Esophagus squamous epithelium (tissue), 5 donors: Measurements from ENCODE around the gene AP4B1. TPM values are rescaled to one million over a fixed set of nuclear protein-coding genes. Genes with fewer than 3 reads are reported as not detected.
"Not testable (repeated sequence)": the region's sequence is repeated elsewhere in the genome, so short reads cannot be mapped to it uniquely, and the experiment has no call there.

Experiments
- DNase-seq: peaks from one replicate; lab custom pipeline; 2025; lab: John Stamatoyannopoulos, UW
- H3K27ac ChIP-seq, 4 donors: fragments of 200-600 bp; sonication (generic); one replicate each; pipeline ENCODE4 v1.5.1; 2016 to 2019; ENCODE audit warnings: mild to moderate bottlenecking in 1 of 4
- H3K27me3 ChIP-seq, 4 donors: fragments of 200-600 bp; sonication (generic); 1 replicate in 3 of 4; 2 replicates in 1 of 4; pipeline versions ENCODE4 v1.5.1 to v1.6.0; 2017 to 2021; ENCODE audit warnings: antibody characterized with exemption in 1 of 4
- H3K36me3 ChIP-seq, 3 donors: fragments of 200-600 bp; sonication (generic); one replicate each; pipeline ENCODE4 v1.5.1; 2016 to 2019
- H3K4me1 ChIP-seq, 3 donors: fragments of 200-600 bp; sonication (generic); one replicate each; pipeline ENCODE4 v1.5.1; 2017 to 2019
- H3K4me3 ChIP-seq, 4 donors: fragments of 200-600 bp; sonication (generic); 1 replicate in 3 of 4; 2 replicates in 1 of 4; pipeline ENCODE4 v1.5.1; 2016 to 2019; ENCODE audit warnings: mild to moderate bottlenecking in 2 of 4, moderate library complexity in 1 of 4
- H3K9me3 ChIP-seq, 3 donors: fragments of 200-600 bp; sonication (generic); one replicate each; pipeline ENCODE4 v1.5.1; 2016 to 2019
- CTCF ChIP-seq, 6 experiments: fragments of 450-650 bp in 4 of 6; fragments of 200-600 bp in 2 of 6; sonication (generic) in 2 of 6; IDR thresholded peaks; one replicate each; pipeline ENCODE4 v1.5.1; 2016 to 2019; ENCODE audit warnings: antibody characterized with exemption in 6 of 6, mild to moderate bottlenecking in 4 of 6, moderate library complexity in 4 of 6
- POLR2A ChIP-seq, 4 donors: fragments of 450-650 bp; IDR thresholded peaks; one replicate each; pipeline ENCODE4 v1.6.1; 2017; ENCODE audit warnings: antibody characterized with exemption in 4 of 4, mild to moderate bottlenecking in 4 of 4, moderate library complexity in 3 of 4
- WGBS, 2 donors: methylation state at CpG; one replicate each; pipeline ENCODE4 v1.1.5; 2018; 5-methylcytosine and 5-hydroxymethylcytosine counted together
- intact Hi-C: fragments of 100-400 bp; cut with DNase I; formaldehyde crosslinking; loops from one replicate; pipeline ENCODE4 v1.15.0; 2022
- total RNA-seq, 4 donors: library from RNA; depleted of rRNA; stranded (reverse); fragments of >200 nt; gene quantifications; one replicate each; pipeline ENCODE4 v1.1.0, GENCODE V29; 2016
- donor health status: DM: yes; HTN: yes; CAD: no.

The AP4B1 gene
- total RNA-seq, 4 donors from 2014 or later: 8.2 to 15.3 (median 11.5) TPM

DNA sequence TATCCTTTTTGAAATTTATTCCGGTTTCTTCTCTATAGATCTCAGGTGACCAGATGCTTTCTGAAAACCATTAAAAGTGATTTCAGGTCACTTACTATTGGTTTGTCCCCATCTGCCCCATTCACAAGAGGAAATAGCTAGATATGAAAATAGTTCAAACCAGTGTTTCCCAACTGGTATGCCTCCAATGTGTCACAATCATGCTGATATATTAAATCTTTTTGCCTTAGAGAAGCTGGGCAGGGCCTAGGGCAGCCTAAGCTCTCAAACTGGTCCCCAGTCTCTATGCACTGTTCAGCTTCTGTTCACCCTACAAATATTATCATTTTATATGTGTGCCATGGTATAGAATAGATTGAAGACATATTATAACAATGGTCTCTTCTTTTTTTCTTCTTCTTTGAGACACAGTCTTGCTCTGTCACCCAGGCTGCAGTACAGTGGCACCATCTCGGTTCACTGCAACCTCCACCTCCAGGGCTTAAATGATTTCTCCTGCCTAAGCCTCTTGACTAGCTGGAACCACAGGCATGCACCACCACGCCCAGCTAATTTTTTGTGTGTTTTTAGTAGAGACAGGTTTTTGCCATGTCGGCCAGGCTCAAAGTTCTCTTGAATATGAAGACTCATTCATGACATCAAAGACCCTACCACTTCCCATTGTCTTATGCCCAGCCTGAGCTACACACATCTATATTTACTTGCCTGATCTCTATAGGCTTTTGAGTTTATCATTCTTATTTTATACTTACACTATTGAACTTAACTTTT, 48.8 kb downstream of the AP4B1 start:
- intact Hi-C loops: no loop called here
- no peaks in the 10 kb centered on the region for H3K36me3 ChIP-seq
- no peak for DNase-seq
- peaks cover 0 to 34% (median 5%) of the 10 kb centered on the region in 3 donors for H3K4me1 ChIP-seq
- no peak overlapping the region for H3K4me3 ChIP-seq
- no peaks in the 10 kb centered on the region for H3K9me3 ChIP-seq
- no peaks in the 10 kb centered on the region for H3K27me3 ChIP-seq
- WGBS, 2 donors: 61 to 66% methylated on average over 4 of the region's 4 CpGs
- peak overlapping the region in 2 of 4 donors; percentile 44 to 65 for H3K27ac ChIP-seq
- TF ChIP-seq POLR2A (IDR thresholded peaks at IDR 0.05): no peak

DNA sequence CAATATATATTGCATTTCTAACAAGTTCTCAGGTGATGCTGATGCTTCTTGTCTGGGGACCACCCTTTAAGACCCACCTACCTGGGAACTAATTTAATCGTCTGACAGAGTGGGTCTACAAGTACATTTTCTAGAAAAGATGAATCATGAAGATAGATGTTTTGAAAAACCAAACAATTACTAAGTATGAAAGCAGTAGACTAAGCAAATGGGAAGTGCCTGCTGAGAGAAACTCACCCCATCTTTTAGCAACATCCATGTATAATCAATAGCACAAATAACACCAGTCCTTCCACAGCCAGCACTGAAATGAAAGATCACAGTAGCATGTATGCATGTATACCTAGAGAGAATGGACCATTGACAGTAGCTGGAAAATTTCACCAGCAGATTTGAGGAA, 50.4 kb downstream of the AP4B1 start:
- Histone ChIP-seq H3K4me3 (no peak overlapping the region), H3K27me3 (no peaks in the 10 kb centered on the region), H3K36me3 (no peaks in the 10 kb centered on the region), H3K27ac (no peak overlapping the region), H3K4me1 (peaks cover 0 to 27% (median 5%) of the 10 kb centered on the region in 3 donors), H3K9me3 (no peaks in the 10 kb centered on the region)
- no peak for DNase-seq
- intact Hi-C loops: no loop called here
- WGBS, 2 donors: 77 to 91% methylated on average over 1 of the region's 1 CpG
- TF ChIP-seq CTCF (IDR thresholded peaks at IDR 0.05): no peak
- TF ChIP-seq POLR2A (IDR thresholded peaks at IDR 0.05): no peak

GRCh38 chr1:113852694-113853093, 51.9 kb downstream of the AP4B1 start:
- intact Hi-C loops, H3K4me3 ChIP-seq, DNase-seq, H3K27me3 ChIP-seq, H3K9me3 ChIP-seq, H3K36me3 ChIP-seq, H3K27ac ChIP-seq: not testable (repeated sequence)
- WGBS, 2 donors: 84 to 86% methylated on average over 6 of the region's 6 CpGs
- peaks cover 0 to 19% (median 5%) of the 10 kb centered on the region in 3 donors for H3K4me1 ChIP-seq

DNA sequence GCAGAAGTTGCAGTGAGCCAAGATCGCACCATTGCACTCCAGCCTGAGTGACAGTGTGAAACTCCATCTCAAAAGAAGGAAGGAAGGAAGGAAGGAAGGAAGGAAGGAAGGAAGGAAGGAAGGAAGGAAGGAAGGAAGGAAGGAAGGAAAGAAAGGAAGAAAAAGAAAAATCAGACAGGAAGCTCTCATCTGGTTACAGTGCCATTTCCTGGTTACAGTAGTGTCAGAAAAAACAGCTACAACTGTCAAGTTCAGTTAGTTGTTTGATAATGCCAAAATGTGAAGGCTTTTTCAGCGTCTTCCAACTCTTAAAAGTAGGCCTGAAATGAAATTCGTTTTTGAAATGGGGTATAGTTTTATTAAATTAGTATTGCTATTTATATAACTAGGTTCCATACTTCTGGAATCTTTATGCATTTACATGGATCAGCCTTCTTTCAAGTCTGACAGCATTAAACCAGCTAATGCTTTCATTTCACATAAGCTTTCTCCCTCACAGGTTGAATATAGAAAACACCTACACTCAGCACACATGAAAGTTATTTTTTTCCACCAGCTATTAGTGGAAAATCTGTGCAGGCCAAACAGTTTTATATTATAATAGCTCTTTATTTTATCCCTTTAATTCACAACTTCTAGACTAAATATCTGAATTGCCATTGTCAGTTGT, 54.3 kb downstream of the AP4B1 start:
- TF ChIP-seq CTCF (IDR thresholded peaks at IDR 0.05) (no peak), POLR2A (IDR thresholded peaks at IDR 0.05) (no peak)
- no peak overlapping the region for H3K4me3 ChIP-seq
- intact Hi-C loops: no loop called here
- WGBS, 2 donors: 63 to 74% methylated on average over 2 to 3 of the region's 3 CpGs
- peaks cover 0 to 6% (median 0%) of the 10 kb centered on the region in 3 donors for H3K4me1 ChIP-seq
- H3K27ac ChIP-seq: no peak overlapping the region
- H3K9me3 ChIP-seq: no peaks in the 10 kb centered on the region
- no peaks in the 10 kb centered on the region for H3K36me3 ChIP-seq
- H3K27me3 ChIP-seq: no peaks in the 10 kb centered on the region
- no peak for DNase-seq

- no peaks in the 10 kb centered on the region for H3K36me3 ChIP-seq
- H3K4me3 ChIP-seq: no peak overlapping the region
- intact Hi-C loops: no loop called here
- H3K9me3 ChIP-seq: no peaks in the 10 kb centered on the region
- DNase-seq: no peak
- no peaks in the 10 kb centered on the region for H3K27me3 ChIP-seq
- H3K4me1 ChIP-seq: no peaks in the 10 kb centered on the region
- no peak overlapping the region for H3K27ac ChIP-seq
- TF ChIP-seq POLR2A (IDR thresholded peaks at IDR 0.05) (no peak), CTCF (IDR thresholded peaks at IDR 0.05) (no peak)
Measured at GRCh38 chr1:113849072-113849471, 55.5 kb downstream of the AP4B1 start.

GRCh38 chr1:113846391-113847035, 58.1 kb downstream of the AP4B1 start:
- Histone ChIP-seq H3K4me1 (no peaks in the 10 kb centered on the region), H3K4me3 (no peak overlapping the region), H3K36me3 (no peaks in the 10 kb centered on the region), H3K9me3 (no peaks in the 10 kb centered on the region), H3K27me3 (no peaks in the 10 kb centered on the region), H3K27ac (no peak overlapping the region)
- DNase-seq: no peak
- intact Hi-C loops: no loop called here
- 61 to 62% methylated on average over 2 of the region's 2 CpGs for WGBS, 2 donors
- TF ChIP-seq CTCF (IDR thresholded peaks at IDR 0.05) (no peak), POLR2A (IDR thresholded peaks at IDR 0.05) (no peak)
